GM23338 (cell line): ENCODE data around the gene ZNF536. TPM values are rescaled to one million over a fixed set of nuclear protein-coding genes. Genes with fewer than 3 reads are reported as not detected.

Experiments used
- ATAC-seq: fragments of 200-7000 bp; cut with Tn5 transposase; 3 replicates; pipeline ENCODE4 v1.9.1; 2020
- DNase-seq: peaks from one replicate; pipeline ENCODE4 v3.0.0-alpha.2; 2015; ENCODE audit warnings: low spot score
- H2AFZ ChIP-seq: fragments of 200-600 bp; sonication (generic); 2 replicates; pipeline ENCODE4 v1.8.0; 2016; ENCODE audit warnings: antibody characterized with exemption, mild to moderate bottlenecking, moderate library complexity
- H3F3A ChIP-seq: fragments of 200-600 bp; sonication (generic); replicated peaks from 2 replicates; pipeline ENCODE4 v1.8.0; 2017; ENCODE audit warnings: antibody characterized with exemption, mixed run types, low read depth
- H3K27ac ChIP-seq: fragments of 200-600 bp; sonication (generic); 2 replicates; pipeline ENCODE4 v1.6.1; 2016; ENCODE audit warnings: low read depth
- H3K27me3 ChIP-seq: fragments of 200-600 bp; sonication (generic); 2 replicates; pipeline ENCODE4 v1.8.0; 2016; ENCODE audit warnings: mild to moderate bottlenecking, mixed run types, moderate library complexity; ENCODE audit not compliant: insufficient read depth
- H3K36me3 ChIP-seq: fragments of 200-600 bp; sonication (generic); 2 replicates; pipeline ENCODE4 v1.8.0; 2016; ENCODE audit warnings: mild to moderate bottlenecking; ENCODE audit not compliant: insufficient read depth
- H3K4me1 ChIP-seq: fragments of 200-600 bp; sonication (generic); 2 replicates; pipeline ENCODE4 v1.8.0; 2016; ENCODE audit warnings: mild to moderate bottlenecking, moderate library complexity; ENCODE audit not compliant: insufficient read depth
- H3K4me2 ChIP-seq: fragments of 200-600 bp; sonication (generic); 2 replicates; pipeline ENCODE4 v1.7.1; 2017; ENCODE audit warnings: mixed run types
- H3K4me3 ChIP-seq: fragments of 200-600 bp; sonication (generic); 2 replicates; pipeline ENCODE4 v1.6.1; 2016; ENCODE audit warnings: mixed run types
- H3K79me2 ChIP-seq: fragments of 200-600 bp; sonication (generic); replicated peaks from 2 replicates; pipeline ENCODE4 v1.8.0; 2017; ENCODE audit warnings: mild to moderate bottlenecking; ENCODE audit not compliant: insufficient read depth
- H3K9me2 ChIP-seq: fragments of 200-600 bp; sonication (generic); 2 replicates; pipeline ENCODE4 v1.8.0; 2017; ENCODE audit not compliant: insufficient read depth
- H4K20me1 ChIP-seq: fragments of 200-600 bp; sonication (generic); replicated peaks from 2 replicates; pipeline ENCODE4 v1.8.0; 2017; ENCODE audit warnings: mild to moderate bottlenecking; ENCODE audit not compliant: insufficient read depth
- H3K27ac Mint-ChIP-seq: 2 replicates; pipeline ENCODE4 v1.8.0; 2020; ENCODE audit warnings: inconsistent platforms, mild to moderate bottlenecking, moderate library complexity, mixed read lengths
- H3K27me3 Mint-ChIP-seq: 3 replicates; pipeline ENCODE4 v1.8.0; 2022; ENCODE audit warnings: low read depth, mild to moderate bottlenecking, moderate library complexity, mixed read lengths, inconsistent platforms; ENCODE audit not compliant: insufficient read depth, poor library complexity
- H3K36me3 Mint-ChIP-seq: 3 replicates; pipeline ENCODE4 v1.8.0; 2021; ENCODE audit warnings: low read depth, mild to moderate bottlenecking, inconsistent platforms, moderate library complexity, mixed read lengths
- H3K4me1 Mint-ChIP-seq: 3 replicates; pipeline ENCODE4 v1.8.0; 2020; ENCODE audit warnings: mild to moderate bottlenecking, inconsistent platforms, mixed read lengths
- H3K4me3 Mint-ChIP-seq: 3 replicates; pipeline ENCODE4 v1.8.0; 2021; ENCODE audit warnings: moderate library complexity, mild to moderate bottlenecking, inconsistent platforms, mixed read lengths
- H3K9me3 Mint-ChIP-seq: 3 replicates; pipeline ENCODE4 v1.8.0; 2020; ENCODE audit warnings: moderate library complexity, mild to moderate bottlenecking, inconsistent platforms, mixed read lengths
- CREB1 ChIP-seq: fragments of 250-450 bp; sonication (Bioruptor Pico); IDR thresholded peaks from 2 replicates; pipeline ENCODE4 v1.5.0; 2020; ENCODE audit warnings: low read depth, mild to moderate bottlenecking, moderate library complexity
- EZH2 ChIP-seq: fragments of 200-600 bp; sonication (generic); IDR thresholded peaks from one replicate; pipeline ENCODE4 v1.8.0; 2017; ENCODE audit warnings: antibody characterized with exemption, mild to moderate bottlenecking, low read depth; ENCODE audit not compliant: unreplicated experiment
- EZH2phosphoT487 ChIP-seq: fragments of 200-600 bp; sonication (generic); IDR thresholded peaks from one replicate; pipeline ENCODE4 v1.8.1; 2018; ENCODE audit warnings: antibody characterized with exemption; ENCODE audit not compliant: unreplicated experiment
- JUNB ChIP-seq: IDR thresholded peaks from one replicate; pipeline ENCODE4 v1.6.1; 2016; ENCODE audit warnings: antibody characterized with exemption; ENCODE audit not compliant: unreplicated experiment
- NANOG ChIP-seq: IDR thresholded peaks from 2 replicates; pipeline ENCODE4 v1.6.1; 2016; ENCODE audit warnings: antibody characterized with exemption, borderline replicate concordance
- POLR2AphosphoS5 ChIP-seq: IDR thresholded peaks from 2 replicates; pipeline ENCODE4 v1.6.1; 2016; ENCODE audit warnings: antibody characterized with exemption, low read depth
- STAT1 ChIP-seq: IDR thresholded peaks from one replicate; pipeline ENCODE4 v1.6.1; 2016; ENCODE audit warnings: antibody characterized with exemption; ENCODE audit not compliant: unreplicated experiment
- ZNF114 ChIP-seq: fragments of 250-450 bp; sonication (Bioruptor Pico); IDR thresholded peaks from 2 replicates; pipeline ENCODE4 v1.5.0; 2020; ENCODE audit warnings: mild to moderate bottlenecking, moderate library complexity
- ZNF331 ChIP-seq: fragments of 250-450 bp; sonication (Bioruptor Pico); IDR thresholded peaks from 2 replicates; pipeline ENCODE4 v1.5.0; 2020; ENCODE audit warnings: low read depth, mild to moderate bottlenecking, moderate library complexity
- polyA plus RNA-seq: library from polyadenylated mRNA; unstranded; fragments of >200 nt; fragmentation: Nextera tagmentation; extraction: Ambion mirVana; gene quantifications from 2 replicates; pipeline ENCODE4 v1.2.1, GENCODE V29; 2016
- total RNA-seq: library from RNA; depleted of rRNA; stranded (reverse); fragments of >200 nt; shearing (Covaris generic); gene quantifications from 2 replicates; pipeline ENCODE4 v1.2.3, GENCODE V29; 2014
- TF ChIP-seq, protein P1 (sequence below): IDR thresholded peaks from one replicate; pipeline ENCODE4 v1.6.1; 2018; ENCODE audit warnings: antibody characterized with exemption; ENCODE audit not compliant: unreplicated experiment
- TF ChIP-seq, protein P2 (sequence below), 2 experiments: fragments of 200-600 bp in 1 of 2; sonication (generic) in 1 of 2; conservative IDR thresholded peaks; 2 replicates each; pipeline versions ENCODE4 v1.5.1 to v1.6.1; 2016 to 2017; ENCODE audit warnings: antibody characterized with exemption in 2 of 2, low read depth in 2 of 2, mild to moderate bottlenecking in 2 of 2, moderate library complexity in 1 of 2
- TF ChIP-seq, protein P3 (sequence below): IDR thresholded peaks from 2 replicates; pipeline ENCODE4 v1.6.1; 2016; ENCODE audit warnings: antibody characterized with exemption

Gene ZNF536
- total and polyA plus RNA-seq, 2 experiments from 2014 or later, result 0.07 TPM; not detected in 1

DNA sequence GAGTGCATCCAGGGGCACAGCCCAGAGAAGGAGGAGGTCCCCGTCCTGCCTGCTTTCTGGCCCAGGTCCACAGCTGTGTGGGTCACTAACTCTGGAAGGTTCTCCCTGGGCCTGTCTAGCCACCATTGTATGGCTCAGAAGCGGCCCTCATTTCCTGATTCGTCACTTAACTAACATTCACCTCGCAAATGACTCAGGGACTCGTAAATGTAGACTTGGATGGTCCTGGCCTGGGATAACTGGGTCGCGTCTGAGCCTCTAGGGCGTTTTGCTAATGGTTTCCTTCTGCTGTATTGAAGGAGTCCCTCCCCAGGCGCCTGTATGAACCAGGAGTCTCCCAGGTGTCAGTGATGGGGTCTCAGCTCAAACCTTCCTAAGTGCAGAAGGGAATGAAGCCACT is 162.8 kb downstream of the ZNF536 start:
- Mint-ChIP-seq H3K4me3 (no peak overlapping the region), H3K27ac (no peak overlapping the region), H3K27me3 (peaks cover 7% of the 10 kb centered on the region), H3K36me3 (no peaks in the 10 kb centered on the region; the same call in 1 of the 3 replicates), H3K4me1 (peaks cover 3% of the 10 kb centered on the region), H3K9me3 (peaks cover 9% of the 10 kb centered on the region)
- no peak for ATAC-seq
- Histone ChIP-seq H3K4me1 (no peaks in the 10 kb centered on the region), H3K36me3 (no peaks in the 10 kb centered on the region), H3F3A (no peaks in the 10 kb centered on the region), H3K27ac (no peak overlapping the region), H3K79me2 (no peaks in the 10 kb centered on the region), H4K20me1 (no peaks in the 10 kb centered on the region), H3K4me2 (no peak overlapping the region), H3K4me3 (no peak overlapping the region), H3K9me2 (no peaks in the 10 kb centered on the region), H2AFZ (peak overlapping the region; percentile 72; the same call in 1 of the 2 replicates), H3K27me3 (no peaks in the 10 kb centered on the region)
- no peak for DNase-seq
- TF ChIP-seq CREB1 (CRISPR knock-in tag), result no peak
- no peak for TF ChIP-seq ZNF114
- no peak for TF ChIP-seq POLR2AphosphoS5
- no peak for TF ChIP-seq EZH2phosphoT487
- TF ChIP-seq JUNB, result no peak
- TF ChIP-seq, protein P1, sequence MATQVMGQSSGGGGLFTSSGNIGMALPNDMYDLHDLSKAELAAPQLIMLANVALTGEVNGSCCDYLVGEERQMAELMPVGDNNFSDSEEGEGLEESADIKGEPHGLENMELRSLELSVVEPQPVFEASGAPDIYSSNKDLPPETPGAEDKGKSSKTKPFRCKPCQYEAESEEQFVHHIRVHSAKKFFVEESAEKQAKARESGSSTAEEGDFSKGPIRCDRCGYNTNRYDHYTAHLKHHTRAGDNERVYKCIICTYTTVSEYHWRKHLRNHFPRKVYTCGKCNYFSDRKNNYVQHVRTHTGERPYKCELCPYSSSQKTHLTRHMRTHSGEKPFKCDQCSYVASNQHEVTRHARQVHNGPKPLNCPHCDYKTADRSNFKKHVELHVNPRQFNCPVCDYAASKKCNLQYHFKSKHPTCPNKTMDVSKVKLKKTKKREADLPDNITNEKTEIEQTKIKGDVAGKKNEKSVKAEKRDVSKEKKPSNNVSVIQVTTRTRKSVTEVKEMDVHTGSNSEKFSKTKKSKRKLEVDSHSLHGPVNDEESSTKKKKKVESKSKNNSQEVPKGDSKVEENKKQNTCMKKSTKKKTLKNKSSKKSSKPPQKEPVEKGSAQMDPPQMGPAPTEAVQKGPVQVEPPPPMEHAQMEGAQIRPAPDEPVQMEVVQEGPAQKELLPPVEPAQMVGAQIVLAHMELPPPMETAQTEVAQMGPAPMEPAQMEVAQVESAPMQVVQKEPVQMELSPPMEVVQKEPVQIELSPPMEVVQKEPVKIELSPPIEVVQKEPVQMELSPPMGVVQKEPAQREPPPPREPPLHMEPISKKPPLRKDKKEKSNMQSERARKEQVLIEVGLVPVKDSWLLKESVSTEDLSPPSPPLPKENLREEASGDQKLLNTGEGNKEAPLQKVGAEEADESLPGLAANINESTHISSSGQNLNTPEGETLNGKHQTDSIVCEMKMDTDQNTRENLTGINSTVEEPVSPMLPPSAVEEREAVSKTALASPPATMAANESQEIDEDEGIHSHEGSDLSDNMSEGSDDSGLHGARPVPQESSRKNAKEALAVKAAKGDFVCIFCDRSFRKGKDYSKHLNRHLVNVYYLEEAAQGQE, result no peak
- TF ChIP-seq NANOG, result no peak
- TF ChIP-seq, protein P2, sequence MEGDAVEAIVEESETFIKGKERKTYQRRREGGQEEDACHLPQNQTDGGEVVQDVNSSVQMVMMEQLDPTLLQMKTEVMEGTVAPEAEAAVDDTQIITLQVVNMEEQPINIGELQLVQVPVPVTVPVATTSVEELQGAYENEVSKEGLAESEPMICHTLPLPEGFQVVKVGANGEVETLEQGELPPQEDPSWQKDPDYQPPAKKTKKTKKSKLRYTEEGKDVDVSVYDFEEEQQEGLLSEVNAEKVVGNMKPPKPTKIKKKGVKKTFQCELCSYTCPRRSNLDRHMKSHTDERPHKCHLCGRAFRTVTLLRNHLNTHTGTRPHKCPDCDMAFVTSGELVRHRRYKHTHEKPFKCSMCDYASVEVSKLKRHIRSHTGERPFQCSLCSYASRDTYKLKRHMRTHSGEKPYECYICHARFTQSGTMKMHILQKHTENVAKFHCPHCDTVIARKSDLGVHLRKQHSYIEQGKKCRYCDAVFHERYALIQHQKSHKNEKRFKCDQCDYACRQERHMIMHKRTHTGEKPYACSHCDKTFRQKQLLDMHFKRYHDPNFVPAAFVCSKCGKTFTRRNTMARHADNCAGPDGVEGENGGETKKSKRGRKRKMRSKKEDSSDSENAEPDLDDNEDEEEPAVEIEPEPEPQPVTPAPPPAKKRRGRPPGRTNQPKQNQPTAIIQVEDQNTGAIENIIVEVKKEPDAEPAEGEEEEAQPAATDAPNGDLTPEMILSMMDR (conservative IDR thresholded peaks at IDR 0.05; ENCODE audit: low read depth in 2 of 2), result no peak
- TF ChIP-seq STAT1, result no peak
- no peak for TF ChIP-seq EZH2

DNA sequence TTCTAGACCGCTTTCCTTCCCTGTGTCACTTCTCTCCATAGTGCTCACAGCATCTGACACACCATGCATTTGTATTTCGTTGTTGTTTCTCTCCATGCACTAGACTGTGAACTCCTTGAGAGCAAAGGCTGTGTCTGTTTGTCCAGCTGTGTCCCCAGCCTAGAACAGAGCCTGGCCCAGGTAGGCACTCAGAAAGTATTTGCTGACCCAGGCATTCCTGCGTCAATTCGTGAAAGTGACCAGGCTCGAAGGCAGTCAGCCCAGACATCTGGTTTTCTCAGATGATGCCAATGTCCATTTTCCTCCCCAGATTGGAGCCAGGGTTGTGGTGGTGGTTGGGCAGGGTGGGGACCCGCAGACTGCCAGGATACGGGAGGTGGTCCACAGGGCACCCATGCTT is 164.8 kb downstream of the ZNF536 start:
- Mint-ChIP-seq H3K4me1 (peaks cover 3% of the 10 kb centered on the region), H3K4me3 (no peak overlapping the region), H3K27ac (no peak overlapping the region), H3K9me3 (peaks cover 9% of the 10 kb centered on the region), H3K27me3 (peaks cover 7% of the 10 kb centered on the region), H3K36me3 (no peaks in the 10 kb centered on the region; the same call in 1 of the 3 replicates)
- no peaks in the 10 kb centered on the region for H4K20me1 ChIP-seq
- no peaks in the 10 kb centered on the region for H3K79me2 ChIP-seq
- H3K4me3 ChIP-seq, result no peak overlapping the region
- no peaks in the 10 kb centered on the region for H3F3A ChIP-seq
- DNase-seq (no peak), ATAC-seq (no peak)
- no peak overlapping the region for H2AFZ ChIP-seq
- no peaks in the 10 kb centered on the region for H3K36me3 ChIP-seq
- H3K27ac ChIP-seq, result no peak overlapping the region
- H3K4me1 ChIP-seq, result no peaks in the 10 kb centered on the region
- no peaks in the 10 kb centered on the region for H3K9me2 ChIP-seq
- H3K27me3 ChIP-seq, result no peaks in the 10 kb centered on the region
- H3K4me2 ChIP-seq, result no peak overlapping the region
- TF ChIP-seq STAT1 (no peak), EZH2phosphoT487 (no peak), NANOG (no peak), POLR2AphosphoS5 (no peak), ZNF114 (no peak), ZNF331 (no peak), JUNB (no peak), CREB1 (CRISPR knock-in tag) (no peak)
- TF ChIP-seq, protein P3, sequence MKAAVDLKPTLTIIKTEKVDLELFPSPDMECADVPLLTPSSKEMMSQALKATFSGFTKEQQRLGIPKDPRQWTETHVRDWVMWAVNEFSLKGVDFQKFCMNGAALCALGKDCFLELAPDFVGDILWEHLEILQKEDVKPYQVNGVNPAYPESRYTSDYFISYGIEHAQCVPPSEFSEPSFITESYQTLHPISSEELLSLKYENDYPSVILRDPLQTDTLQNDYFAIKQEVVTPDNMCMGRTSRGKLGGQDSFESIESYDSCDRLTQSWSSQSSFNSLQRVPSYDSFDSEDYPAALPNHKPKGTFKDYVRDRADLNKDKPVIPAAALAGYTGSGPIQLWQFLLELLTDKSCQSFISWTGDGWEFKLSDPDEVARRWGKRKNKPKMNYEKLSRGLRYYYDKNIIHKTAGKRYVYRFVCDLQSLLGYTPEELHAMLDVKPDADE, result no peak
- TF ChIP-seq, protein P1, result no peak
- TF ChIP-seq, protein P2 (conservative IDR thresholded peaks at IDR 0.05; ENCODE audit: low read depth in 2 of 2), result no peak
